Measurements from ENCODE around the gene CHMP6. TPM values are rescaled to one million over a fixed set of nuclear protein-coding genes. Genes with fewer than 3 reads are reported as not detected.
"Not testable (repeated sequence)": the region's sequence is repeated elsewhere in the genome, so short reads cannot be mapped to it uniquely, and the experiment has no call there.

The CHMP6 gene
- total RNA-seq, 1 donor from 2014 or later, result 19.5 TPM

DNA sequence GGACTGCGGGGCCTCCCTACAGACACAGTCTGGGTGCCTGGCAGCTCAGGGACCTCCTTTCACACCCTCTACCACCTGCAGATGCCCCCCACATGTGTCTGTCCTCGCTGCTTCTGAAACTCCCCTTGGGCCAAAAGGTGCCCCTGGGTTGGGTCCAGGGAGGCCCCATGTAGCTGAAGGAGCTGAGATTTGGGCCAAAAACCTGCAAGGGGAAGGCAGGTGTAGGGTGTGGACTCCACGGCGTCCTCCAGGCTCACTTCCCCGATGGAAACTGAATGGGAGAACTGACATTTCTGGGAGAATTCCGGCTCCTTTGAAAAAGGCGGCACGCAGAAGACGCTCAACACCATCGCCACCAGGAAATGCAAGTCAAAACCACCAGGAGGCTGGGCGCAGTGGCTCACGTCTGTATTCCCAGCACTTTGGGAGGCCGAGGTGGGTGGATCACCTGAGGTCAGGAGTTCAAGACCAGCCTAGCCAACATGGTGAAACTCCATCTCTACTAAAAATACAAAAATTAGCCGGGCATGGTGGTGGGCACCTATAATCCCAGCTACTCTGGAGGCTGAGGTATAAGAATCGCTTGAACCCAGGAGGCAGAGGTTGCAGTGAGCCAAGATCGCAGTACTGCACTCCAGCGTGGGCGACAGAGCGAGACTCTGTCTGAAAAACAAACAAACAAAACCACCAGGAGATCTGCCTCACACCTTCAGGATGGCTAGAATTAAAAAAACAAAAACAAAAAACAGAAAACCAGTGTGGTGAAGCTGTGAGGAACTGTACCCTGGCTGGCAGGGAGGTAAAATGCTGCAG, 30.1 kb downstream of the CHMP6 start:
- peak; percentile 4 for ATAC-seq
- DNase-seq, result peak; percentile 2
- intact Hi-C loops (cut with micrococcal nuclease), result loop anchor here (10.0 kb wide), 1 partner anchor 83 kb away; no protein-coding TSS in a partner anchor

GRCh38 chr17:81022344-81022676, 30.7 kb downstream of the CHMP6 start:
- DNase-seq (peak; percentile 2), ATAC-seq (no peak)
- intact Hi-C loops (cut with micrococcal nuclease), result loop anchor here (10.0 kb wide), 1 partner anchor 82 kb away; no protein-coding TSS in a partner anchor

GRCh38 chr17:81025065-81025740, 33.6 kb downstream of the CHMP6 start:
- peak; percentile 2 for DNase-seq
- no peak for ATAC-seq
- intact Hi-C loops (cut with micrococcal nuclease), result loop anchor here (10.0 kb wide), 1 partner anchor 80 kb away; no protein-coding TSS in a partner anchor

DNA sequence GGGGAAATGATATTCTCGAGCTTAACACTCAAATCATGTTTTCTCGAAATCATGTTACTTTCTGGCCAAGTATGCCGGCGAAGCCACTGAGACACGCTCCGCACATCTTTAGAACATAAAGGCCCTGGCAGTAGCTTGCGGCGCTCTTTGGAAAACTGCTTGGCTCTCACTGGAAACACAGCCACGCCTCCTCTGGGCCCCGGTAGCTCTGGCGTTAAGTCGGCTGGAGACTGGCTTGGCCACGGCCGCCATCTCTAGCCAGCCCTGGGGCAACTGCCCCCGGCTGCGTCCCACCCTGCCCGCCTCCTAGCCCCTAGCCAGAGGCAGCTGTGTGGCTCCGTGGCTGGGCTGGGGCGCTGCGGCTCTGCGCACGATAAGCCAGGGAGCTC, 34.1 kb downstream of the CHMP6 start:
- DNase-seq (peak; percentile 22), ATAC-seq (no peak)
- intact Hi-C loops (cut with micrococcal nuclease), result loop anchor here (10.0 kb wide), 1 partner anchor 79 kb away; no protein-coding TSS in a partner anchor

- no peak for ATAC-seq
- peak; percentile 22 for DNase-seq
- intact Hi-C loops (cut with micrococcal nuclease), result loop anchor here (10.0 kb wide), 1 partner anchor 78 kb away; no protein-coding TSS in a partner anchor
These were observed 34.8 kb downstream of the CHMP6 start for GRCh38 chr17:81026266-81027036.

DNA sequence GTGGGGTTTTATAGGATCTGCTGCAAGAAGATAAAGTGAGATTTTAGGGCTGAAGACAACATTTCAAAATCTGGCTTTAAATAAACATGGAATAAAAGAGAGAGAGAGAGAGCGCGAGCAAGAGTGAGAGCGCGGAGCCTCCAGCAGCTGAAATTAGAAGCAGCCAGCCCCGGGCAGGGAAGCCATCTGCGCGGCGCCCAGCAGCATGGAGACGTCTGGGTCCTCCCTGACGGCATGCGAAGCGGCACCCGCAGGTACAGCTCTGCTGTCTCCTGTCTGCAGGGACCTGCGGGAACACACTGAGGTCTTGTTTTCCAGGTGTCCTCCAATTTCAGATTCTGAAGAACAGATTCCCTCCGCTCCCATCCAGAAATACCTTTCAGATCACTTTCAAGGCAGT, 35.4 kb downstream of the CHMP6 start:
- intact Hi-C loops (cut with micrococcal nuclease), result loop anchor here (10.0 kb wide), 1 partner anchor 78 kb away; no protein-coding TSS in a partner anchor
- DNase-seq, result peak; percentile 22
- no peak for ATAC-seq

GRCh38 chr17:81027591-81028505, 36.2 kb downstream of the CHMP6 start:
- ATAC-seq (no peak), DNase-seq (peak; percentile 19)
- intact Hi-C loops (cut with micrococcal nuclease), result loop anchor here (10.0 kb wide), 1 partner anchor 77 kb away; no protein-coding TSS in a partner anchor

- intact Hi-C loops (cut with micrococcal nuclease), result loop anchor here (10.0 kb wide), 1 partner anchor 76 kb away; no protein-coding TSS in a partner anchor
- peak; percentile 20 for DNase-seq
- no peak for ATAC-seq
These were observed 36.8 kb downstream of the CHMP6 start for GRCh38 chr17:81028506-81028858.

- DNase-seq (no peak), ATAC-seq (no peak)
- intact Hi-C loops (cut with micrococcal nuclease), result loop anchor here (10.0 kb wide), 1 partner anchor 75 kb away; no protein-coding TSS in a partner anchor
These were observed 38.2 kb downstream of the CHMP6 start for GRCh38 chr17:81029859-81030258.

DNA sequence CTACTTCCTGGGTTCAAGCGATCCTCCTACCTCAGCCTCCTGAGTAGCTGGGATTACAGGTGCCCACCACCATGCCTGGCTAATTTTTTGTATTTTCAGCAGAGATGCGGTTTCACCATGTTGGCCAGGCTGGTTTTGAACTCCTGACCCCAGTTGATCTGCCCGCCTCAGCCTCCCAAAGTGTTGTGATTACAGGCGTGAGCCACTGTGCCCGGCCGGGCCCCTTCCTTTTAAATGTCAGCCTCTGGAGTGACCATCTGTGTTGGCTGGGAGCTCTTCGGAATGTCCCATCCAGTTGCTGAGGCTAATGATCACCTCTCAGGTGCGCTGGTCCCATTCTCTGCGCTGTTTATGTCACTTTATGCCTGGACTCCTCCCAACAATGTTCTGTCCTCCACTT, 38.7 kb downstream of the CHMP6 start:
- peak; percentile 26 for DNase-seq
- intact Hi-C loops (cut with micrococcal nuclease); ATAC-seq: not testable (repeated sequence)

DNA sequence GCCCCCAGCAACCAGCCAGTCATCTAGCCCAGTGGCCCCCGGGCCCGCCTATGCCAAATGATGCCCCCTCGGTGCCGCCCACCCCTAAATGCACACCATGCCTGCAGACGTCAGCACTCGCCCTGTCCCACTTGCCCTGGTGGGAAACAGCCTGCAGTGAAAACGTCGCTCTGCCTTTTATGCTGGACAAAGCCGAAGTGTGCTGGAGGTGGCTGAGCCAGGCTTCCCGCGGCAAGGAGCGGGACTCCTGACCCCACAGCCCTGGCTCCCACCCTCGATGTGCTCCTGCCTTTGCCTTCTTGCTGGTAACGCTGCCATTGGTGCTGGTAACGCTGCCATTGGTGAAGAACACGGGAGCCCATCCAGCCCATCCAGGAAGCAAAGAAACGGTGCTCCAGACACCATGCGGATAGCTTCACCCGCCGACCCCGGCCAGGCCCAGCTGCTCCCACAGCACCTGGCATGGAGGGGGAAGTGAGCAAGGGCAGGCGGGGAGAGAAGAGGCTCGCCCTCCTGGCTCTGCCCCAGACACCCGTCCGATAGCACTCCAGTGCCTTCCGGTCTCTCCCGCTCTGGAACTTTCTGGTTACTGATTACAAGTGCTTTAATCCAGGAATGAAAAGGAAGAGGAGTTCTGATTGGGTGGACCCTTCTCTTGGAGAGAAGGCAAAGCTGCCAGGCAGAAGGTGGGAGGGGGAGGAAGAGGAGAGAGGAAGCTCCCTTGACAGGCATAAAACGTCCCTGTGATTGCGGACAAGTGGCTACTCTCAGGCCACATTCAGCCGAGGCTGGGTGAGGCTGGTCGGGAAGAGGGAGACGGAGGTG, 39.3 kb downstream of the CHMP6 start:
- DNase-seq, result peak; percentile 65
- ATAC-seq, result peak; percentile 47
- intact Hi-C loops (cut with micrococcal nuclease), result no loop called here

DNA sequence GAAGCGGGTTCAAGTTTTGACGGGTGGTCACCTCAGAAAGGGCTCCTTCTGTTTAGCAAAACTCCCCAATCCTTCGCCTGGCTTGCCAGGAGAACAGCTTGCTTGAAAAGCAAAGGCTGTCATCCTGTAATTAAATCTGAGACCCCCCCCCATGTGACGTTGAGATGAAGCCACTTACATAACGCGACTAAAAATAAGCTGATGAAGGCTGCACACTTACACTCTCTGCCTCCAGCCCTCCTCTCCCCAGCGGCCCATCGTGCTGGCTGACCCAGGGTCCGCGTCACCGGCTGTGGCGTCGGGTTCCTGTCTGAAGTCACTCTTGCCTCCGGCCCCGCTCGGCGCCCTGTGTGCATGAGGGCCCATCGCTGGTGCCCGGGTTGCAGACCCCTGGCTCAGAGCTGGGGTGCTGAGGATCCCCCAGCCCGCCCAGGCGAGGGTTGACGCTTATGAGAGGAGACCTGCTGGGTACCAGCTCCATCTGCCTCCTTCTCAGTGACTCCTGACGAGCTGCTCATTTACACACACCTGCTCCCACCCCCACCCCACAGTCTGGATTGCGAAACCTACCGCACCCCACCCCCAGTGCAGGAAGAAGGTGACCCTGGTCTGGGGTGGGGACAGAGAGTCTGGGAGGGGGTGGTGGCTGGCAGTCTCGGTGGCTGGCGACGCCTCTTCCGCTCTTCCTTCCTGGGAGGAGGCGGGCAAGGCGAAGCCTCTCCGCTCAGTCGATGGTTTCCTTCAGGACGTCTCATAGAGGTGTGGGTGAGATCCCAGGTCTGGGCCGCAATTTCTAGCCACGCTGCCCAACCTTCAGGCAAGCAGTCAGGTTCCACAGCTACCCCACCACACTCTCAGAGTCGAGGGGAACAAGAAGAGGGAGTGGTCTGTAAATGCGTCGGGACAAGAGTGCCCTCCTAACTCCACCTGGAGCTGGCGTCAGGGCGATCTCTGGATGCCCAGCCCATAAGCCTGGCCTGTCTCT, 40.2 kb downstream of the CHMP6 start:
- DNase-seq (peak; percentile 54), ATAC-seq (peak; percentile 6)
- intact Hi-C loops (cut with micrococcal nuclease), result no loop called here

GRCh38 chr17:81032641-81033480, 41.2 kb downstream of the CHMP6 start:
- intact Hi-C loops (cut with micrococcal nuclease), result no loop called here
- ATAC-seq (no peak), DNase-seq (peak; percentile 28)

GRCh38 chr17:81033535-81034167, 42.0 kb downstream of the CHMP6 start:
- ATAC-seq (no peak), DNase-seq (peak; percentile 57)
- intact Hi-C loops (cut with micrococcal nuclease), result no loop called here

DNA sequence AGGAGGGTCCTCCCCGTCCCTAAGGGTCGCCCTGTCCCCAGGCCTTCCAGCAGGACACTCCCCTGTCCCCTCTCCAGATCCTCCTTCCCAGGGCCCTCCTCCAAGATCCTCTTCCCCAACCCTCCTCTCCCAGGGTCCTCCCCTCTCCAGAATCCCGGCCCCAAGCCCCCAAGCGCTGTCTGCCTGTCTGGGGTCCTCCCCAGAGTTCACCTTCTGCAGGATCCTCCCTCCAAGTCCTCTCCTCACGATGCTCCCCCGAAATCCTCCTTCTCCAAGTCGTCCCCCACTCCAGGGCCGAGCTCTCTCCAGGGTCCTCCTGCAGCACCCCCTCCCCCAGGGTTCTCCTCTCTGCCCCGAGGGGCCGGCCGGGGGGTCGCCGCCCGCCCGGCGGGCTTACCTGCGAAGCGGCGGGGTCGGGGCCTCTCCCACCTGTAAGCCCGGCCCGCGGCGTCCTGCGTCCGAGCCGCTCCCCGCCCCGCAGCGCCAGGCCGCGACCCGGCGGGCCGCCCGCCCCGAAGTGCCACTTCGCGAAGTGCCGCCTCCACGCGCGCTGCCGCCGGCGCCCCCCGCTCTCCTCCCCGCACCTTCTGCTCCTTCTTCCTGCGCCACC, 42.6 kb downstream of the CHMP6 start:
- DNase-seq (no peak), ATAC-seq (peak; percentile 13)
- intact Hi-C loops (cut with micrococcal nuclease), result no loop called here

Data from left ventricle myocardium superior (tissue), 1 donor.